GM12878 (cell line): ENCODE measurements around the gene ARR3. TPM values are rescaled to one million over a fixed set of nuclear protein-coding genes. Genes with fewer than 3 reads are reported as not detected.

Source experiments
- ATAC-seq: fragments of 200-7000 bp; cut with Tn5 transposase; 3 replicates; pipeline ENCODE4 v1.9.1; 2020; ENCODE audit warnings: mild to moderate bottlenecking, moderate library complexity
- BruUV-seq: library from RNA; stranded (reverse); fragments of 400-500 nt; replicated peaks from 2 replicates; lab custom pipeline; 2021; lab: Mats Ljungman, UMichigan
- CTCF ChIA-PET: fragments of 300-600 bp; sonication (Branson Sonifier 250); formaldehyde crosslinking; extraction: SDS; loops from one replicate; lab custom pipeline; 2021; ENCODE audit warnings: inconsistent platforms; lab: Yijun Ruan, JAX
- POLR2A ChIA-PET: fragments of 350-600 bp; formaldehyde crosslinking; extraction: SDS; loops from one replicate; lab custom pipeline; 2021; ENCODE audit warnings: inconsistent platforms; lab: Charles Lee
- RAD21 ChIA-PET: fragments of 300-600 bp; sonication (Branson Sonifier 250); formaldehyde crosslinking; loops from one replicate; lab custom pipeline; 2023; ENCODE audit warnings: antibody characterized with exemption; ENCODE audit not compliant: unreplicated experiment; lab: Charles Lee
- SMC1A ChIA-PET: fragments of 300-600 bp; sonication (Branson Sonifier 250); formaldehyde crosslinking; loops from one replicate; lab custom pipeline; 2023; ENCODE audit not compliant: unreplicated experiment, uncharacterized antibody; lab: Charles Lee
- DNase-seq: peaks from one replicate; pipeline ENCODE4 v3.0.0-alpha.2; 2011; ENCODE audit warnings: low read depth, low spot score
- FAIRE-seq: peaks from 3 replicates; lab custom pipeline; 2011; peaks lifted over from hg19 to GRCh38; lab: Jason Lieb, UNC
- H2AFZ ChIP-seq: 2 replicates; pipeline ENCODE4 v1.6.0; 2011; ENCODE audit warnings: low read depth, low read length, control low read depth; ENCODE audit not compliant: control insufficient read depth
- H3K27ac ChIP-seq: 2 replicates; pipeline ENCODE4 v1.5.1; 2011; ENCODE audit warnings: control low read depth; ENCODE audit not compliant: control insufficient read depth, insufficient read depth
- H3K27me3 ChIP-seq, 2 experiments: replicated peaks in 1 of 2; 2 replicates each; pipeline versions ENCODE4 v1.6.0 to v1.6.1; 2011; ENCODE audit warnings: low read length in 1 of 2; ENCODE audit not compliant: control insufficient read depth in 2 of 2, insufficient read depth in 2 of 2
- H3K36me3 ChIP-seq, 2 experiments: 2 replicates each; pipeline ENCODE4 v1.5.1; 2011; ENCODE audit warnings: low read length in 1 of 2; ENCODE audit not compliant: control insufficient read depth in 2 of 2, insufficient read depth in 2 of 2
- H3K4me1 ChIP-seq: 2 replicates; pipeline ENCODE4 v1.6.1; 2011; ENCODE audit warnings: mild to moderate bottlenecking, low read length, moderate library complexity, mixed read lengths; ENCODE audit not compliant: control insufficient read depth, insufficient read depth
- H3K4me2 ChIP-seq: 2 replicates; pipeline ENCODE4 v1.6.0; 2011; ENCODE audit warnings: control low read depth; ENCODE audit not compliant: control insufficient read depth, insufficient read depth
- H3K4me3 ChIP-seq: fragments of 200-600 bp; sonication (generic); 2 replicates; pipeline ENCODE4 v1.5.1; 2016
- H3K79me2 ChIP-seq: 2 replicates; pipeline ENCODE4 v1.6.0; 2011; ENCODE audit warnings: low read length; ENCODE audit not compliant: control insufficient read depth, insufficient read depth
- H3K9ac ChIP-seq: 2 replicates; pipeline ENCODE4 v1.8.0; 2011; ENCODE audit warnings: low read length, control low read depth, mixed read lengths; ENCODE audit not compliant: control insufficient read depth, insufficient read depth
- H3K9me3 ChIP-seq: replicated peaks from 3 replicates; pipeline ENCODE4 v1.5.1; 2011; ENCODE audit warnings: mild to moderate bottlenecking, low read length; ENCODE audit not compliant: control insufficient read depth, insufficient read depth
- H4K20me1 ChIP-seq: 2 replicates; pipeline ENCODE4 v1.6.0; 2011; ENCODE audit not compliant: control insufficient read depth, insufficient read depth
- ATF7 ChIP-seq: fragments of 450-650 bp; IDR thresholded peaks from 2 replicates; pipeline ENCODE4 v1.6.1; 2016; ENCODE audit warnings: low read depth, mild to moderate bottlenecking
- BHLHE40 ChIP-seq, 2 experiments: fragments of 450-650 bp in 1 of 2; IDR thresholded peaks; 2 replicates each; pipeline ENCODE4 v1.6.1; 2011 to 2017; ENCODE audit warnings: low read depth in 2 of 2, borderline replicate concordance in 1 of 2, improper control_type of control experiment in 1 of 2, low read length in 1 of 2, mild to moderate bottlenecking in 1 of 2
- CREB1 ChIP-seq: IDR thresholded peaks from 2 replicates; pipeline ENCODE4 v1.6.1; 2012; ENCODE audit warnings: low read depth, mild to moderate bottlenecking, inconsistent platforms
- EED ChIP-seq: sonication (generic); IDR thresholded peaks from 2 replicates; pipeline ENCODE4 v1.6.1; 2016; ENCODE audit warnings: antibody characterized with exemption, low read depth
- FOS ChIP-seq: IDR thresholded peaks from 3 replicates; pipeline ENCODE4 v1.6.1; 2011; ENCODE audit warnings: borderline replicate concordance; ENCODE audit not compliant: insufficient read length; ENCODE audit errors: extremely low read depth
- HCFC1 ChIP-seq: fragments of 150-350 bp; IDR thresholded peaks from 2 replicates; pipeline ENCODE4 v1.6.1; 2014; ENCODE audit warnings: low read length
- JUNB ChIP-seq: IDR thresholded peaks from 2 replicates; pipeline ENCODE4 v1.6.1; 2016; ENCODE audit warnings: antibody characterized with exemption, mild to moderate bottlenecking
- MEF2B ChIP-seq: fragments of 450-650 bp; IDR thresholded peaks from 2 replicates; pipeline ENCODE4 v1.6.1; 2018; ENCODE audit warnings: mild to moderate bottlenecking, moderate library complexity; ENCODE audit not compliant: partially characterized antibody, poor library complexity, severe bottlenecking
- MYB ChIP-seq: fragments of 150-350 bp; IDR thresholded peaks from 2 replicates; pipeline ENCODE4 v1.6.1; 2014; ENCODE audit warnings: mild to moderate bottlenecking, low read depth, low read length, borderline replicate concordance
- PML ChIP-seq: IDR thresholded peaks from 2 replicates; pipeline ENCODE4 v1.6.1; 2012; ENCODE audit warnings: low read length, inconsistent platforms
- SMC3 ChIP-seq: IDR thresholded peaks from 2 replicates; pipeline ENCODE4 v1.6.1; 2011; ENCODE audit warnings: low read length, improper control_type of control experiment, borderline replicate concordance
- SREBF2 ChIP-seq: IDR thresholded peaks from 2 replicates; pipeline ENCODE4 v1.6.1; 2012; ENCODE audit warnings: mild to moderate bottlenecking, low read length
- SRF ChIP-seq, 2 experiments: IDR thresholded peaks; 2 replicates each; pipeline ENCODE4 v1.6.1; 2011; ENCODE audit warnings: low read depth in 2 of 2, low read length in 2 of 2, mild to moderate bottlenecking in 1 of 2, moderate library complexity in 1 of 2
- SUPT20H ChIP-seq: IDR thresholded peaks from 2 replicates; pipeline ENCODE4 v1.6.1; 2011; ENCODE audit warnings: low read depth, mild to moderate bottlenecking, low read length, moderate library complexity, borderline replicate concordance; ENCODE audit not compliant: control insufficient read depth
- TARDBP ChIP-seq: IDR thresholded peaks from 2 replicates; pipeline ENCODE4 v1.6.1; 2016; ENCODE audit warnings: borderline replicate concordance
- TCF3 ChIP-seq: IDR thresholded peaks from 2 replicates; pipeline ENCODE4 v1.6.1; 2012; ENCODE audit warnings: low read depth, mild to moderate bottlenecking, low read length, borderline replicate concordance; ENCODE audit not compliant: insufficient read depth
- ZBED1 ChIP-seq: IDR thresholded peaks from 2 replicates; pipeline ENCODE4 v1.6.1; 2016; ENCODE audit warnings: borderline replicate concordance
- ZNF24 ChIP-seq: fragments of 450-650 bp; IDR thresholded peaks from 2 replicates; pipeline ENCODE4 v1.6.1; 2017; ENCODE audit warnings: antibody characterized with exemption, mild to moderate bottlenecking
- in situ Hi-C: fragments of 300-500 bp; cut with MboI; formaldehyde crosslinking; loops from 9 replicates; pipeline ENCODE4 v1.14.3; 2018; ENCODE audit warnings: mixed read lengths
- intact Hi-C: fragments of 100-400 bp; cut with micrococcal nuclease; formaldehyde crosslinking; loops from one replicate; pipeline ENCODE4 v1.14.2; 2022; ENCODE audit not compliant: unreplicated experiment
- polyA plus RNA-seq, 11 experiments: library from polyadenylated mRNA; depleted of rRNA in 4 of 11; unstranded in 6 of 11; stranded (reverse) in 5 of 11; fragments of >200 nt; fragmentation: Nextera tagmentation in 4 of 11; fragmentation: Illumina TruSeq in 1 of 11; extraction: Ambion mirVana in 4 of 11; extraction: Trizol in 1 of 11; gene quantifications; 1 replicate in 1 of 11; 2 replicates in 10 of 11; pipeline versions ENCODE4 v1.2.1 to v1.2.3, GENCODE V29; 2011 to 2016; ENCODE audit warnings: inconsistent platforms in 2 of 11, missing spikeins in 2 of 11, low read depth in 1 of 11
- total RNA-seq, 4 experiments: library from RNA; depleted of rRNA in 3 of 4; stranded (reverse); fragments of >200 nt in 3 of 4; fragmentation: Illumina TruSeq in 1 of 4; extraction: Trizol in 1 of 4; gene quantifications; 2 replicates each; pipeline versions ENCODE4 v1.2.1 to v1.2.3, GENCODE V29; 2013 to 2021
- TF ChIP-seq, protein P1 (sequence below), 3 experiments: IDR thresholded peaks in 2 of 3; conservative IDR thresholded peaks in 1 of 3; 2 replicates each; pipeline ENCODE4 v1.5.1; 2011; ENCODE audit warnings: low read depth in 3 of 3, low read length in 3 of 3, mild to moderate bottlenecking in 3 of 3, control low read depth in 2 of 3, moderate library complexity in 2 of 3, inconsistent platforms in 1 of 3, mixed read lengths in 1 of 3; ENCODE audit not compliant: control insufficient read depth in 2 of 3, insufficient read depth in 1 of 3; ENCODE audit errors: extremely low read depth in 1 of 3
- TF ChIP-seq, protein P2 (sequence below): fragments of 150-350 bp; IDR thresholded peaks from 2 replicates; pipeline ENCODE4 v1.6.1; 2014; ENCODE audit warnings: mild to moderate bottlenecking, low read depth, low read length

Gene ARR3
- total and polyA plus RNA-seq, 10 of the 15 experiments (the other 5 are each of a cell fraction or from before 2014, with no cell fraction given), result not detected

DNA sequence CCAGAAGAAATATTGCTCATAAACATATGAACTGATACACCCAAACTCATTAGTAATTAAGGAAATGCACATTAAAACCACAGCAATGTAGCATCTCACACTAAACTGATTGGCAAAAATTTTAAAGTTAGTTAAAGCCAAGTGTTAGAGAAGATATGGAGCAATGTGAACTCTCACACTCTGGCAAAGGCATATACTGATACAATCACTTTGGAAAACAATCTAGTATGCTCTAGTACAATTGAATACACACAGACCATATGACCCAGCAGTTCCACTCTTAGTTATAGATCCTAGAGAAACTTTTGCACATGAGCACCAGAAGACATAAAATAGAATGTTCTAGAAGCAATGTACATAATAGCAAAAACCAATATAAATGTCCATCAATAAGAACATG is 42.1 kb upstream of the ARR3 start:
- Histone ChIP-seq H3K27ac (no peak overlapping the region), H4K20me1 (no peaks in the 10 kb centered on the region), H3K36me3 (no peaks in the 10 kb centered on the region), H3K9ac (no peak overlapping the region), H3K9me3 (no peaks in the 10 kb centered on the region), H3K4me3 (no peak overlapping the region), H2AFZ (no peak overlapping the region), H3K79me2 (no peaks in the 10 kb centered on the region), H3K4me1 (no peaks in the 10 kb centered on the region), H3K4me2 (no peak overlapping the region), H3K27me3 (no peaks in the 10 kb centered on the region; a peak in 1 of 4 replicates)
- CTCF ChIA-PET, result no interaction called here
- POLR2A ChIA-PET, result no interaction called here
- FAIRE-seq (no peak), DNase-seq (no peak), ATAC-seq (no peak)
- BruUV-seq, result no TSS peak
- no peak for TF ChIP-seq JUNB
- TF ChIP-seq BHLHE40 (IDR thresholded peaks at IDR 0.05; ENCODE audit: borderline replicate concordance in 1 of 2, low read depth in 2 of 2, low read length in 1 of 2), result no peak
- TF ChIP-seq TCF3, result no peak
- no peak for TF ChIP-seq SMC3
- TF ChIP-seq ATF7, result no peak
- no peak for TF ChIP-seq TARDBP
- TF ChIP-seq ZNF24, result no peak
- TF ChIP-seq SUPT20H, result no peak
- TF ChIP-seq EED, result no peak
- TF ChIP-seq, protein P1, sequence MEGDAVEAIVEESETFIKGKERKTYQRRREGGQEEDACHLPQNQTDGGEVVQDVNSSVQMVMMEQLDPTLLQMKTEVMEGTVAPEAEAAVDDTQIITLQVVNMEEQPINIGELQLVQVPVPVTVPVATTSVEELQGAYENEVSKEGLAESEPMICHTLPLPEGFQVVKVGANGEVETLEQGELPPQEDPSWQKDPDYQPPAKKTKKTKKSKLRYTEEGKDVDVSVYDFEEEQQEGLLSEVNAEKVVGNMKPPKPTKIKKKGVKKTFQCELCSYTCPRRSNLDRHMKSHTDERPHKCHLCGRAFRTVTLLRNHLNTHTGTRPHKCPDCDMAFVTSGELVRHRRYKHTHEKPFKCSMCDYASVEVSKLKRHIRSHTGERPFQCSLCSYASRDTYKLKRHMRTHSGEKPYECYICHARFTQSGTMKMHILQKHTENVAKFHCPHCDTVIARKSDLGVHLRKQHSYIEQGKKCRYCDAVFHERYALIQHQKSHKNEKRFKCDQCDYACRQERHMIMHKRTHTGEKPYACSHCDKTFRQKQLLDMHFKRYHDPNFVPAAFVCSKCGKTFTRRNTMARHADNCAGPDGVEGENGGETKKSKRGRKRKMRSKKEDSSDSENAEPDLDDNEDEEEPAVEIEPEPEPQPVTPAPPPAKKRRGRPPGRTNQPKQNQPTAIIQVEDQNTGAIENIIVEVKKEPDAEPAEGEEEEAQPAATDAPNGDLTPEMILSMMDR (IDR thresholded peaks at IDR 0.05 in 2 of 3, conservative IDR thresholded peaks at IDR 0.05 in 1 of 3; ENCODE audit: control insufficient read depth in 2 of 3, extremely low read depth in 1 of 3, insufficient read depth in 1 of 3, low read depth in 3 of 3, low read length in 3 of 3), result no peak
- no peak for TF ChIP-seq MYB
- TF ChIP-seq SREBF2, result no peak
- TF ChIP-seq, protein P2, sequence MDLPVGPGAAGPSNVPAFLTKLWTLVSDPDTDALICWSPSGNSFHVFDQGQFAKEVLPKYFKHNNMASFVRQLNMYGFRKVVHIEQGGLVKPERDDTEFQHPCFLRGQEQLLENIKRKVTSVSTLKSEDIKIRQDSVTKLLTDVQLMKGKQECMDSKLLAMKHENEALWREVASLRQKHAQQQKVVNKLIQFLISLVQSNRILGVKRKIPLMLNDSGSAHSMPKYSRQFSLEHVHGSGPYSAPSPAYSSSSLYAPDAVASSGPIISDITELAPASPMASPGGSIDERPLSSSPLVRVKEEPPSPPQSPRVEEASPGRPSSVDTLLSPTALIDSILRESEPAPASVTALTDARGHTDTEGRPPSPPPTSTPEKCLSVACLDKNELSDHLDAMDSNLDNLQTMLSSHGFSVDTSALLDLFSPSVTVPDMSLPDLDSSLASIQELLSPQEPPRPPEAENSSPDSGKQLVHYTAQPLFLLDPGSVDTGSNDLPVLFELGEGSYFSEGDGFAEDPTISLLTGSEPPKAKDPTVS, result no peak
- TF ChIP-seq MEF2B, result no peak
- TF ChIP-seq CREB1, result no peak
- TF ChIP-seq ZBED1, result no peak
- no peak for TF ChIP-seq SRF (IDR thresholded peaks at IDR 0.05; ENCODE audit: low read depth in 2 of 2, low read length in 2 of 2)
- TF ChIP-seq PML, result no peak
- TF ChIP-seq HCFC1, result no peak
- no peak for TF ChIP-seq FOS
- SMC1A ChIA-PET, result no interaction called here
- intact Hi-C loops (no loop called here), in situ Hi-C loops (no loop called here)
- RAD21 ChIA-PET, result no interaction called here
